IPS-NIHi7 (cell line): Measurements from ENCODE around the gene EPB41L2.

Experiments used
- DNase-seq: peaks from one replicate; pipeline ENCODE4 v3.0.0; 2012; ENCODE audit warnings: mixed read lengths; ENCODE audit errors: extremely low spot score

The EPB41L2 gene

DNA sequence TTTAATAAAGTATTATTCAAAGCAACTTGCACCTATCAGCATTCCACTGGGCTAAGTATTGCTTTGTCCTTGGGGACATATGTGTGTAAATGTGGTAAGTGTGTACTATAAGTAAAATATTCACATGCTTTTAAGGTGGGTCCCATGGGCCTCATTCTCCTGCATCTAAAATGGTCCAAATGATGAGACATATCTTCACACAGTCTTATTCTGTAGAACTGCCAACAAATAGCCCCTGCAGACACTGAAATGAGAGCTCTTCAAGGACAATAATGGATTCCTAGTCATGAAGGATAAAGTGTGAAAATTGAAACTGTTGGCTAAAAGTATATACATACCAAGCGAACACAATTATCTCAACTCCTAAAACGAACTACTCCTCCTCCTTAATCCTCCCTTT is 154.1 kb downstream of the EPB41L2 start:
- no peak for DNase-seq

DNA sequence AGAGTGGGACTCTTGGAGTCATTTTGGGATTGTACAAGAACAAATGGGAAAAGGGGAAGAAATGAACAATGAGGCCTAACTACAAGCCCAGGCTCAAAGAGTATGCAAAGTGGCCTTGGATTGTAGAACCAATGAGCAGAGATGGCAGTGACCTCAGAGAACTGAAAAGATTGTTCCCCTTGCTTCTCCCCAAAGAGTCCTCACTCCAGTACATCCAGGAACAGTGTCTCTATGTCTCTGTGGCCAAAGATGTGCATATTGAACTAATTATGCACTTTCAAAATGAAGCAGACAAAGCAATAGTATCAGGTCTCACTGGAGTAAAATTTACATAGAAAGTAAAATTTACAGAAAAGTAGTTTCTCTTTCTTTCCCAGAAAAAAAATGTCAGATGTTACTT is 154.9 kb downstream of the EPB41L2 start:
- no peak for DNase-seq

DNA sequence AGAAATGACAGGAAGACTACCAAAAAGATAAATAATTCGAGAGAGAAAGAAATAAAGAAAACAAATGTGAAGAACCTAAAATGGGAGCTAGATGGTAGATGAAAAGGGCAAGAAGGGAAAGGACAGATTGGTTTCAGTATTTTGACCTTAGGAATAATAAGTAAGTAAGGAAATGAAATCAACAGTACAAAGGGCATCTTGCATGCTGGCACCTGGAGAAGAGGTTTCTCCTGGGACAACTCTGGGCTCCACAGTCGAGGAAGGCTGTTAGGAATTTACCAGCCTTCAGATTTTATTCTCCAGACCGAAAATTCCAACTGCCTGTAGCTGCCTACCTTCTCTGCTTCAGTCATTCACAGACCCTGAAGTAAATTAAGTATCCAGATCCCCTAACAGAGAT is 155.4 kb downstream of the EPB41L2 start:
- DNase-seq: no peak

DNA sequence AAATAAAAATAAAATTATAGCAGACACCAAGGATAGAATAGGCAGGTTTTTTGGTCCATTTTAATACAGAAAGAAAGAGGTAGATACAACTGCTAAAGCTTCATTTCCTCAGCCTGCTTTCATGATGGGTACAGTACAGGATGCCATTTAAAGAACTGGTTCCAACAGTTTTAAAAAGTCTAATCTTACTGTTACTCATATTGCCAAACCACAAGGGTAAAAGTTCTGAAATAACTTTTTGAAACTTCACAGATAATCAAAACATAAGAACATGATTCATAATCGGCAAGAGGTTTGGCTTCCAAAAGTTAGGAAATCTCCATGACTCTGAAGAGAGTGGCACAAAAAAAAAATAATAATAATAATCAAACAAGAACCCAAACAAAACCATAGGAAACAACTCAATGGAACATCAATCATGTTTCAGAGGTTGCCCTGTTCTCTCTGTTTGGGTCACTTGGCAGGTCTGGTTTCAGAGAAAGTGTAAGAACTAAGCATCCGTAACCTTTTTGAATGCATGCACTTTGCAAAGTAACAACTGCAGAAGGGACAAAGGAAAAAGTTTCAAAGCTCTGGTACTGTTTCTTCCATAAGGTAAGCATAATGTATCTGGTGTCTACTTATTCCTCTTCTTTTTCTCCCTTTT is 156.2 kb downstream of the EPB41L2 start:
- no peak for DNase-seq

DNA sequence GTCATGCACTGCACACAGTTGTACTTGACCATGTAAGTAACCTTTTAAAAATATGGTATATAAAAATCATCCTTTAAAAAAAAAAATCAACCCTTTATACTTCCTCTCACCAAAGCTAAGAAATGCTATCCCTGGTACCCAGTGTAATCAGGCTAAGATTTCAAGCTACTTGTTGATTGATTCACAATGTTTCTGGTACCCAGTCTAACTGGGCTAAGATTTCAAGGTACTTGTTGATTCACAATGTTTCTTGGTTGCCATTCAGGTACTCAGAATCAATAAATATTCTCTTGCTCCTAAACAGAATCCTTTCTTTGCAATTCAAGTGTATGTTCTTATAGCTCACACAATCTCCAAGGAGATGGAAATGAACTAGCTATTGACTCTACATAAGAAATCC is 159.4 kb downstream of the EPB41L2 start:
- no peak for DNase-seq

DNA sequence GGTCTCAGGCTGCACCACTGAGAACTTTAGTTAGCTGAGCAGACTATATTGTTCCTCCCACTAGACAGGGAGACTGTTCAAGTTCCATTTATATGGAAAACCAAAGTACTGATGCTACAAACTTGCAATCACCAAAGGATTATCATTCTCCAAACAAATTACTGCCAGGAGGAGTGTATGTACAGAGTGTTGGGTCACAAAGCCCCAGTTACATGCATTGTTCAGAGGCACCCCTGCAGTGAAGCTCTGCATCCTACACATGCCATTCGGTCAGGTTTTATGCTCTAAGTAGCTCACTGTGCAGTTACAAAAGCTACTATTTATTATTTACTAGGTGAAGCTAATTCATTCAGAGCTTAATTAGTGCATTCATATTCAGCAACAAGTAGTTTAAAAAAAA is 160.0 kb downstream of the EPB41L2 start:
- DNase-seq: no peak

DNA sequence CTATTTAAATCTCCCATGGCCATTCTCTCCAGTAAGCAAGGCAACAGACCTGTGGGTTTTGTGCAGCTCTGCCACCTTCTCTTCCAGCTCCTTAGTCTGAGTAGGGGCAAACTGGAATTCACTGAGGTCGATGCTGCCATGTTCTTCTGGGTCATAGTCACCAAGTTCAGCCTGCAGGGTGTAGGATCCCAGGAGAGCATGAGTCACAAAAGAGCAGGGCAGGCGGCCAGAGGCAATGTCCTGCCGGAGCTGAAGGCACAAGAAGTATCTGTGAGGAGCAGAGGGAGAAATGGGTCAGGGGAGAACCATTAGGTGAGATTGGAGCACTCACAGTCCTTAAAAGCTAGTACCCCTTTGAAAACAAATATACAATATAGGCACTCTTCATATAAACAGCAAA is 162.1 kb downstream of the EPB41L2 start:
- DNase-seq: no peak

DNA sequence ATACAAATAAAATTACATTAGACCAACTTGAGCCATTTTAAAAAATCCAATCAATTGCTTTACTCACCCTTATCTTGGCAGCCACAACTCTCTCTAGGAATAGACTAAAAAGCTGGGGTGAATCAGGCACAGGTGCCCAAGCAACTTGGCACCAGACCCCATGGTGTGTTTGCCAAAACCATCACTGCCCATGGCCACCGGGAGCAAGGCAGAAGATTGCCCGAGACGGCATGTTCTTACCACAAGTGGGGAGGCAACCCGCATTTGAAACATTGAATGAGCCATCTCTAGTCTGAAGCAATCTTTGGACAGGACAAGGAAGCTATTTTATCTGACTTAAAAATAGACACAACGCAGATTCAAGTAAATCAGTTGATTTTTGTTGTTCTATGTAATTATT is 166.8 kb downstream of the EPB41L2 start:
- no peak for DNase-seq

DNA sequence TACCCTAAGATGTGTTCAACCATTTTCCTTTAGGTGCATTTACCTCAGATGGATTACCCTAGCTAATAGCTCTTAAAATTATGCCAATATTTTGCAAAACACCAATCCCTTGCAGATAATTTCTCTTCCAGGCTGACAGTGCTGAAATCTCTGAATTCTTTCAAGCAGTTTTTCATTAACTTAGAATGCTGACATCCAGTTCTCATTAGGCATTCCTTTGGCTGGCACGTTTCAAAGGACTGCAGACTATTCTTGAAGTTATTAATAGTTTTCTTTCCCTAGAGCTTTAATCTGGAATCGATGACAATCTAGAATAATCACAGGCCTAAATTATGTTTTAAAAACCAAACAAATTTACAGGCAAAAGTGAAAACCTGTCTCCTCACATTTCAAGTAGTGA is 167.5 kb downstream of the EPB41L2 start:
- no peak for DNase-seq

DNA sequence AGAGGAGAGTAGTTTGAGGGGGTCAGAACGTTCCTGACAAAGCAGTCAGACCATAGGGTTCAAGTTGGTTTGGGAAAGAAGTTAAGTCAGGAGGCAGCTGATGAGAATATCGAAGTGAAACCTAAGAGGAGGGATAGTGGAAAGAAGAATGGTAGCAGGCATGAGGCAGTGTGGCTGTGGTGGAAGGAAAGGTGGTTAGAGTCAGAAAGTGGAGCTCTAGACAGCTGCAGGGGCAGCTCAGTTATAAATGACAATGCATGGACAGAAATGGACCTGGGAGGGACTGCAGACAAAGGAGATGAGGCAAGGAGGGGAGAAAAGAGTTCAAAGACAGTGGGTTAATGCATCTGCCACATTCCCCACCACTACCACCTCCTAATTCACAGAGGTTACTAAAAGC is 169.3 kb downstream of the EPB41L2 start:
- DNase-seq: no peak

DNA sequence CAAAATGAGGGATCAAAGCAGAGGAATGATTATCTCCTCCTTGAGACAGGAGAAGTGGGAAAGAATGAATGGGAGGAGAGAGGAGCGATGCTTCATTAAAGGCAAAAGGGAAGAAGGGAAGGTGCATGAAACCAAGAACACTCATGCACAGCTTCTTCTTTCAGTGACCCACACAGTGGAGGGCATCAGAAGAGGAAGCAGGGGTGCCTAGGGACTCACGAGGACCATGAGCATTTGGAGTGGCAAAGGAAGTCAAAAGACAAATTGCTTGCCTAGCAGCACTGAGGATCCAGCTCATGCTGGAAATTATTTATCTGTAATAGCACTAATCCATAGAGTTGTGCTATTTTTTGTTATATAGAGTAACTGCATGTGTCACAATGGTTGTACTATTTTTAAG is 169.8 kb downstream of the EPB41L2 start:
- DNase-seq: no peak

DNA sequence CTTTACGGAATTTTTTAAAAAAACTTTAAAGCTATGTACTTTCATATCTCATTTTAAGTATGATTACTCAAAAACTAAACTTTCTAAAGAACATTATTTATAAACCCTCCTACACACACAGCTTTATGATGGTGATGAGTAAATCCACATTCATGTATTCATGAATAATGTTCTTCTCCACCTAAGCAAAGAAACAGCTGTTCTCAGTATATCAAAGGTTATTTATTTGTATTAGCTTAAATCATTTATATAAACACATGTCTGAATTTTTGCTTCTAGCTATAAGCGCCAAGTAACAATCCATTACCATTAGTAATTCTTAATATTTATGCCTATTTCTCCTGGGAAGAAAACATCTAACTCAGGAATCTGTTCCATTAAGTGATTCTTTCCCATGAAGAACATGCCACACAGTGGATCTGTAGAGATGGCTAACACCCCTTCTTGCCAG is 172.5 kb downstream of the EPB41L2 start:
- DNase-seq: no peak

DNA sequence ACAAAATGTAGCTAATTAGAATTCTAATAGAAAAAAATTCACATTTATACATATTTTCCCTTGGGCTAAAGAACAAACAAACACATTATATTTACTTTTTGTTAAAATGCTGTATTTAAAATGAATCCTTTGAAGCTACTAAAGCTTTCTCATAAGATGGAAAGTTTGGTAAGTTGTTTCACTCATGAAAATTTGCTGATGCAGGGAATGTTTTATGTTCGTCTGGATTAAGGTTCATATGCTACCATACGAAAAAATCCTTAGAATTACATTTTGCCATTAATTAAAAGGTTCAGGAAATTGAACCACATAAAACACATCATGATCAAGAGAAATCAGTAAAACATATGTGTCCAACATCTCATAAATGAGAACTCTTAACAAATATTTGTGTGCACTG is 173.6 kb downstream of the EPB41L2 start:
- no peak for DNase-seq

DNA sequence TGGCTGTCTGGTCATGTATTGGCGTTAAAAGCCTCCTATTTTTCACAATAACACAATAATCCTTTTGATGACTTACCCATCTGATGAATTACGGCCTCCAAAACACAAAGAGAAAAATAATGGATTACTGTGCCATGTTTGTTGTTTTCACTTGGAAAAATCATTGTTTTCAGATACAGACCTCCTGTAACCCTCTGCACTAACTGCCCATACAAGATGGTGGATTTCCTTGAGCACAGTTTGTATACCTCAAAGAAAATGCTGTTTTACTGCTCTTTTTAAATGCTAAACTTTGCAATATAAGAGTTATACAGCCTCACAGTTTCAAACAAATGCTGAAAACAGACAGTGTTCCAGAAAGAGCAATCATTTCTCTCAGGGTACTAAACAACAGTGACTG is 174.8 kb downstream of the EPB41L2 start:
- no peak for DNase-seq

DNA sequence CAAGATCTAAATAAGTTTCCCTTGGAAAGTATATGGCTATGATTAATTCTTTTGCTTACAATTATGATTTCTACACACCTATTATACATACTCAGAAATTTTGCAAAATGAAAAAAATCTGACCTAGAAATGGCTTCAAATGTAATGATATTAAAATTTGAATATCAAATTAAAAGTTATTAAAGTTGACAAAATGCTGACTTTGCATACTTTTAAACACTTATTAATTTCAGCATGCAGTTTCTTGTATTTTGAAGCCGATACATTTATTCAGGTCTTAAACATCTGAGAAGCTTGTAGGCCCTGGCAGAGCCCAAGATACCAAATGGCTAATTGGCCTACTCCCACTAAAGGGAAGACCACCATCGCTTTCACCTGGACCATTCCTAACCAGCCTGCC is 176.1 kb downstream of the EPB41L2 start:
- no peak for DNase-seq

DNA sequence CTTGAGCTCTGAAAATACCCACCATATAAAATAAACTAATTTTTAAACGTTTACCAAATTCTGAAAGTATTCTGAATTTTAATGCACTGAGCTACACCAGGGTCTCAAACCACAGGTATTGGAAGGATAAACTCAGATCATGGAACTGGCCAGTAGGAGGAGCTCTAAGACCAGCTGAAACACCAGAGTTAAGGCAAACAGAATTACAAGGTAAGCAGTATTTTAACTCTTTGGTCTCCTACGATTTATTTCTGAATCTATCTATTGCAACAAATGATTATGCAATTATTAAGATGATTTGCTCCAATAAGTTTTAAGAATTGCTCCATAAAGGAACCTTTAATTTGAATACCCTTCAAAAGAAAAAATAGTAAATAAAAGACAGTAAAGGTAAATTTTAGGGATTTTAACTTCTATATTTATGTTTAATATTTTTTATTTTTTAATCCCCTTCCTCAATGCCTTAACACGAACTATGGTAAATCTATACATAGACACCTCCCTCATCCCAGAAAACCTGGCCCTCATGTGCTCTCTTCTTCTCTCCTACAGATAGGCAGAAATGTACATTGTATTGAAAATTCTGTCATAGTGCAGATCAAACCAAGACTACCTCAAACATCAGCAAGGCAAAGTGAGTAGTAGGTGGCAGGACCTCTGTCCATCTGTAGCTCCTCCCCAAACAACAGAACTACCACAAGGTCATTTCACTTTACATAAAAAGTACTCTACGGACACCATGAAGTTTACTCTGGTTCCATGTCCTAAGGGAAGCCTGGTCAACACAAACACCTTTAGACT is 177.5 kb downstream of the EPB41L2 start:
- peak; percentile 72 for DNase-seq

DNA sequence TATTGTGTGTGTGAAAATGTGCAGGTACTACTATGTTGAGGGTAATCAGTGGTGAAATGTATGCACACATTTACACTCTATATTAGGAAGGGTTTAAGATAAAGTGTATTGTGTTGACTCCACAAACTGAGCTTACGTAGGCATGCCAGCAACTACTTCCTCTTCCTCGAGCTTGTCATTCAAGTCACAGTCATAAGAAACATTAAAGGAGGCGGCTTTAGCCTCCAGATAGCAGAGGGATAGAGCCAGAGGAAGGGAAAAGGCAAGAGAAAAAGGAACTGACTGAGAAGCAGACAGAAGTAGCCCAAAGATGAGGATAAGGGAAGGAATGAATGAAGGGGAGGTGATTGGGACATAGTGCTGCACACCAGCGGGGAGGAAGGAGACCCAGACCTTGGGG is 180.7 kb downstream of the EPB41L2 start:
- no peak for DNase-seq

DNA sequence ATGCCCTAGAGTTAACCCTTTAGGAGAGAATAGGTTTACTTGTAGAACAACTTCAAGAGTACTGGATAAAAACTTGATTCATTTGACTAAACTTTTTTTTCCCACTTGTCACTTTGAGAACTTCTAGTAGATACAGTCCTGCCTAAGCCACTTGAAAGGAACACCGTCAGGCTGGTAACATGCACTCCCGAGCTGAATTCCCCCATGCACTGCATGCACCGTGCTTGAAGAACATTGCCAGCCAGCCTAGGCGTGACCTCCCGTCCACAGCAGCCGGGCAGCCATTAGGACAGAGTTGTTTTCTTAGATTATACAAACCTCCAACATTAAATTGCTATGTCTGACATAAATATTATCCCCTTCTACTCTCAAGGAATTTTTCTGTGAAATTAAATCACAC is 183.2 kb downstream of the EPB41L2 start:
- DNase-seq: no peak

DNA sequence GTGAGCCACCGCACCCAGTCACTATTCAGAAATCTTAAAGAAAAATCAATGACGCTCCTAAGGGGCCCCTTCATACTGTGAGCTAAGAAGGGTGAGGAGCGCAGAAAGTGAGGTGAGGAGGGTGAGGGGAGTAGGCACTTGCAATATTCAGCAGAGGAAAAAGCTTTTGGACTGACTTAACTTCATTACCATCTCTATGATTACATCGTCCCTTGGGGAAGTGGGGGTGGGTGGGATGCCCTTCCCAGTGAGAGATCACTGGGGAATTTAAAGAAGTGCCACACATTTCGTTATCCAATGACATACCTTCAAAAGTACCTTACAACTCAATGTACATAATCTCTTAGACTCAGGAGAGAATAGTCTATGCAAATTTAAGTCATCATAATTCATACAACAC is 189.3 kb downstream of the EPB41L2 start:
- DNase-seq: no peak

DNA sequence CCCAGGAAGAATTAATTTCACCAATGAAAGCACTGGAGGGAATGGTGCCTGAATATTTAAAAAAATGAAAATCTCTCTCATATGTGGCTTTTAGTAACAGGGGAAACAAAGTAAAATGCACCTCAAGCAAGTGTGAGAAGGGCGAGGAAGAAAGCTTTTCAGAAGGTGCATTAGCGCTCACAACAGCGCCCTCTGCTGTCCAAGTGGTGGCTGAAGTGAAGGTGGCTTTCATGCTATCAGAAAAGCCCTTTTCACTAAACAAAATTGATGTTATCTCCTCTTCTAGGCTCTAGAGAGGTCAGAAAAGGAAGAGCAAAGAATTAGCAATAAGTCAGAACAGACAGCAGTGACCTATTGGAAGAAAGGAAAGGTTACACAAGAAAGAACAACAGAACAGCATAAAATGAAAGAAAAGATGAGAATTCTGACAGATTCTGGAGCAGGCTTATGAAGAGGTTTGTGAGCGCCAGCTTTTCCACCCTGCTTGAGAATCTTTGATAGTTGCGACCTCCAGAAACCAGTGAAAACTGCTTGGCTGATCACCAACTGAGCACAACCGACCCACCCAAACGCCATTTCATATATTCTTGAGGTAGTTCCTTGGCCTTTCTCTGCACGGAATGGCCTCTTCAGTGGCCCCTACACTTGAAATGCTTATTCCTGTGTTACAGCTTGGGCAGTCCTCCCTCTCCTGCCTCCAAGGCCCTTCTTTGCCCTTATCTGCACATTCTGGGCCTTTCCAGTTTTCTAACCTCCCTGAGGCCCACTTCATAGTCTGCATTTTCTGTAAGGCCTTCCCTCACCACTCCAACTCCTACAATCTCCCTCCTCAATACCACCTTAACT is 190.6 kb downstream of the EPB41L2 start:
- DNase-seq: peak; percentile 69

DNA sequence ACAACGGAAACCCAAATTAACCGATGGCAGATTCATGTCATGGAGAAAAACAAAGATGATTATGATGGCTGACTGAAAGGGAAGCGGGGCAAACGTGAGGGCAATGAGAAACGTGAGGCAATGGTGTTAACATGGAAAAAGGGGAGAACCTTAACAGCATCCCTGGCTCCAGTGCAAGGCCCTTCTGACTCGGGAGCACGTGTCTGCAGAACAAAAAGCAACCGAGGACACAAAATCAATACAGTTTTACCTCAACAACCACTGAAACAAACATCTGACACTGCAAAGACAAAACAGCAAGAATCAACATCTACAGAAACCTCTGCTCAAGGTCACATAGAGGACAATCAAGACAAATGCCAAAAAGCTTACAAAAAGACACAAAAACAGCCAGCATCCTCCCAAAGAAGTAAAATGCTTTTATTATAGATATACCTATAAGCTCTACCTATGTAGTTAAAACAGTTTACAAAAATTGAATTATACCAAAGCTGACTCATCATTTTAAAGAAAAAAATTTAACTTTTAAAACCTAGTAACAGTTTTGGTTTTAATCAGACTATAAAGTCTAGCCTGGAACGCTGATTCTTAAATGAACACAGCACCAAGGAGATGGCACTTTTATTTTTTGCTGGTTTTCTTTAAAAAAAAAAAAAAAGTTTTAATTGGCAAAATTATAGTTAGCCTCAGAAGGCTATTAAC is 192.7 kb downstream of the EPB41L2 start:
- no peak for DNase-seq

DNA sequence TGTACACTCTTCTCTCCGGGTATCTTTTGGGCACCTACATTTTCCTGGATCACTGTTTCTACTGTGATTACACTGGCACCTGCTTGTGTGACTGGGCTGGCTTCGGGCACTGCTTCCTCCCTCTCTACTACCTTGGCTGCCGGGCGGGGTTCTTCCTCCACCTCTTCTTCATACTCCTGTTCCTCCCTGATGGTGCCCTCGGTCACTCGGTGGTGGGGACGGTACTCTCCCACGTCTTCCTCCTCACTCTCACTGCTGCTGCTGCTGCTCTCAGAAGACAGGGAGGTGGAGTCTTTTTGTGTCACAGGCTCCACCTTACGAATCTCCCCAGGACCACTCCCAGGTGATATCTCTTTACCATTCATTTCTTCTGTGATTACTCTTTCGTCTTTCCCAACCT is 193.4 kb downstream of the EPB41L2 start:
- DNase-seq: no peak
